Measurements from ENCODE around the gene NLGN4X. TPM values are rescaled to one million over a fixed set of nuclear protein-coding genes. Genes with fewer than 3 reads are reported as not detected.
A peak's percentile ranks its signal among the peaks of the same experiment; 100 is the strongest.

The NLGN4X gene
- total and polyA plus RNA-seq, 2 donors from 2014 or later: 0.41 to 5.6 TPM

DNA sequence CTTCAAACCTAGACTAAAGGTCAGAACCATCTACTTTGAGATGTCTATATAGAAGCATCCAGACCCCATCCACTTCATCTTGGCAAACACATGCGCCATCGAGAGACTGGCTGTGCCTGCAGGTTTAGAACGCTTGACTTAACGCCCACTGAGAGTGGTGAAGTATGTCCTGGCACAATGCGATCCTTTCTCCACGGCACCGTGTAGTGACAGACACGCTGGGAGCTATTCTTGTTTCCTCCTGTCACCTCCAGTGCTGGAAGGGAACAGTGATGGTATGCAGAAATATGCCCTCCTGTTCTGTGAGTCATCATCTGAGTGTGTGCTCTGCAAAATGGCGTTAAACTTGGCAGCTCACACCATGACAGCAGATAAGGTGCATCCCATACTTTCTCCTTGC, 330.2 kb downstream of the NLGN4X start:
- Histone ChIP-seq H3K27ac (ENCODE audit: low read depth in 2 of 2, low read length in 2 of 2) (no peak overlapping the region), H3K4me1 (ENCODE audit: control insufficient read depth in 2 of 3, insufficient read depth in 2 of 3, low read depth in 1 of 3, low read length in 3 of 3) (no peaks in the 10 kb centered on the region), H3K27me3 (ENCODE audit: control insufficient read depth, insufficient read depth, low read length) (no peaks in the 10 kb centered on the region), H3K9me3 (ENCODE audit: control insufficient read depth in 2 of 3, insufficient read depth in 1 of 3, low read length in 3 of 3) (no peaks in the 10 kb centered on the region), H3K4me3 (ENCODE audit: low read length in 3 of 3) (no peak overlapping the region), H3K9ac (ENCODE audit: low read length in 3 of 3) (no peak overlapping the region), H3K36me3 (ENCODE audit: control insufficient read depth in 2 of 3, insufficient read depth in 3 of 3, low read length in 3 of 3) (peaks cover 0 to 2% (median 0%) of the 10 kb centered on the region in 3 donors)
- no peak for FAIRE-seq
- no peak for DNase-seq
- TF ChIP-seq, protein P1, sequence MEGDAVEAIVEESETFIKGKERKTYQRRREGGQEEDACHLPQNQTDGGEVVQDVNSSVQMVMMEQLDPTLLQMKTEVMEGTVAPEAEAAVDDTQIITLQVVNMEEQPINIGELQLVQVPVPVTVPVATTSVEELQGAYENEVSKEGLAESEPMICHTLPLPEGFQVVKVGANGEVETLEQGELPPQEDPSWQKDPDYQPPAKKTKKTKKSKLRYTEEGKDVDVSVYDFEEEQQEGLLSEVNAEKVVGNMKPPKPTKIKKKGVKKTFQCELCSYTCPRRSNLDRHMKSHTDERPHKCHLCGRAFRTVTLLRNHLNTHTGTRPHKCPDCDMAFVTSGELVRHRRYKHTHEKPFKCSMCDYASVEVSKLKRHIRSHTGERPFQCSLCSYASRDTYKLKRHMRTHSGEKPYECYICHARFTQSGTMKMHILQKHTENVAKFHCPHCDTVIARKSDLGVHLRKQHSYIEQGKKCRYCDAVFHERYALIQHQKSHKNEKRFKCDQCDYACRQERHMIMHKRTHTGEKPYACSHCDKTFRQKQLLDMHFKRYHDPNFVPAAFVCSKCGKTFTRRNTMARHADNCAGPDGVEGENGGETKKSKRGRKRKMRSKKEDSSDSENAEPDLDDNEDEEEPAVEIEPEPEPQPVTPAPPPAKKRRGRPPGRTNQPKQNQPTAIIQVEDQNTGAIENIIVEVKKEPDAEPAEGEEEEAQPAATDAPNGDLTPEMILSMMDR (IDR thresholded peaks at IDR 0.05; ENCODE audit: borderline replicate concordance, extremely low read depth, insufficient read depth): no peak
- intact Hi-C loops (cut with DNase I): no loop called here

DNA sequence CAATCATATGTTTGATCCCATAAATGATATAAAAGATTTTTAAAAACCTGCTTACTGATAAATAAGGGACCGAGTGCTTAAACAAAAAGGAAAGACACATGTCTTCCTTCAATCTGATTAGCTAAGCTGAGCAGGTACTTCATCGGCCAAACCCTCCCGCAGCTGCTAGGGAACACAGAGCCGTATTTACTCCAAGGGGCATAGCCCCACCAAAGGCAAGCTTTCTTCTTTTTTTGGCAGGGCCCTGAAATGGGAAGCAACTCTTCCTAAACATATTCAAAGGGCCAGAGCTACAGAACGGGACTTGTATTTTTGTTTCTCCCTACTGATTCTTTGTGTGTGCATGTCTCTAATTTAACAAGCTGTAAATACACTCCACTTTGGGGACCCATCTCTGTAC, 337.3 kb downstream of the NLGN4X start:
- Histone ChIP-seq H3K4me1 (ENCODE audit: control insufficient read depth in 2 of 3, insufficient read depth in 2 of 3, low read depth in 1 of 3, low read length in 3 of 3) (no peaks in the 10 kb centered on the region), H3K36me3 (ENCODE audit: control insufficient read depth in 2 of 3, insufficient read depth in 3 of 3, low read length in 3 of 3) (no peaks in the 10 kb centered on the region), H3K9me3 (ENCODE audit: control insufficient read depth in 2 of 3, insufficient read depth in 1 of 3, low read length in 3 of 3) (no peaks in the 10 kb centered on the region), H3K4me3 (ENCODE audit: low read length in 3 of 3) (no peak overlapping the region), H3K27ac (ENCODE audit: low read depth in 2 of 2, low read length in 2 of 2) (no peak overlapping the region), H3K9ac (ENCODE audit: low read length in 3 of 3) (no peak overlapping the region), H3K27me3 (ENCODE audit: control insufficient read depth, insufficient read depth, low read length) (no peaks in the 10 kb centered on the region)
- intact Hi-C loops (cut with DNase I): no loop called here
- TF ChIP-seq, protein P1 (IDR thresholded peaks at IDR 0.05; ENCODE audit: borderline replicate concordance, extremely low read depth, insufficient read depth): no peak
- no peak for FAIRE-seq
- DNase-seq: no peak

DNA sequence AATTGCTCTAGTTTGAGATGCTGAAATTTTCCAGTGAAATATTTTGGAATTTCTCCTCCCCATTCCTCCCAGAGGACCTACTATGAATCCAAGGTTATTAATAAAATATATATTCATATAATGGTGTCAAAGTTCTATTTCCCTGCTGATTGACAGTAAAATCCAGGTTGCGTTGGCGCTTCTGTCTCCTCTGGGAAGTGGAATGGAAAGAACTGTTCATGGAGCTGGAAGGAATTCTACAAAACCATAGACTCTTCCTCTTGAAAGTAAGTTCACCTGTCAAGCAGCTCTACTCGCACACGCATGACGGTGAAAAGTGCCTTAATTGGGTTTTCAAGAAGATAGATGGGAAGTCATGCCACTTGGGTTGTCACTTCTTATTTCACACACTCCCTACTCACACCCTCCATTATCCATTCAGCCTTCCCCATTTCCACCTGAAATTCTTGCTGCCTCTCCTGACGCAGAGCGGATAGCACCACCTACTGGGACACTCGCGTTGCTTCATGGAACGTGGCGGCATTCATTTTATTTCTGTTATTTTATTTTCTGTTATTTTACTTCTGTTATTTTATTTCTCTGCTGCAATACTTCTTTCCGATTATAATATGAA, 351.6 kb downstream of the NLGN4X start:
- no peaks in the 10 kb centered on the region for H3K27me3 ChIP-seq (ENCODE audit: control insufficient read depth, insufficient read depth, low read length)
- no peak overlapping the region for H3K9ac ChIP-seq (ENCODE audit: low read length in 3 of 3)
- DNase-seq (peak in 4 of 5 donors; percentile 23 to 43 (median 28)), FAIRE-seq (peak; percentile 83)
- H3K4me3 ChIP-seq (ENCODE audit: low read length in 3 of 3): no peak overlapping the region
- H3K27ac ChIP-seq (ENCODE audit: low read depth in 2 of 2, low read length in 2 of 2): no peak overlapping the region
- no peaks in the 10 kb centered on the region for H3K36me3 ChIP-seq (ENCODE audit: control insufficient read depth in 2 of 3, insufficient read depth in 3 of 3, low read length in 3 of 3)
- TF ChIP-seq, protein P1 (IDR thresholded peaks at IDR 0.05; ENCODE audit: borderline replicate concordance, extremely low read depth, insufficient read depth): peak; percentile 46
- no peaks in the 10 kb centered on the region for H3K4me1 ChIP-seq (ENCODE audit: control insufficient read depth in 2 of 3, insufficient read depth in 2 of 3, low read depth in 1 of 3, low read length in 3 of 3)
- intact Hi-C loops (cut with DNase I): no loop called here
- no peaks in the 10 kb centered on the region for H3K9me3 ChIP-seq (ENCODE audit: control insufficient read depth in 2 of 3, insufficient read depth in 1 of 3, low read length in 3 of 3)

DNA sequence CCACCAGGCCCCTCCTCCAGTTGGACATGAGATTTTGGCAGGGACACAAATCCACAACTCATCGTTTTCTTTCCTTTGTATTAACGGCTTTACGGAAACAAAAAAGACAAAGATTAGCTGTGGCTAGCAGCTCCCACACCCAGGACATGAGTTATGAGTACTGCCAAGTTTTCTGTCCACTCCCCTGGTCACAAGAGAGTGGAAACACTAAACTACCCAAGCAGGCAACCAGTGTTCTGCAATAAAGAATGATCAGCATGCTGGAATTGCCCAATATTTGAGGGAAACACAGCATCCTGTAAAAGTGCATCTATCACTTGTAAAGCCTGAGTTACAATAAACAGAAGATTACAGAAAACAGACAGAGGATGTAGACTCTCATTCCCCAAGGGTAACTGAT, 358.4 kb downstream of the NLGN4X start:
- DNase-seq (no peak), FAIRE-seq (no peak)
- H3K9ac ChIP-seq (ENCODE audit: low read length in 3 of 3): no peak overlapping the region
- H3K4me3 ChIP-seq (ENCODE audit: low read length in 3 of 3): no peak overlapping the region
- H3K27me3 ChIP-seq (ENCODE audit: control insufficient read depth, insufficient read depth, low read length): no peaks in the 10 kb centered on the region
- TF ChIP-seq, protein P1 (IDR thresholded peaks at IDR 0.05; ENCODE audit: borderline replicate concordance, extremely low read depth, insufficient read depth): no peak
- intact Hi-C loops (cut with DNase I): no loop called here
- no peak overlapping the region for H3K27ac ChIP-seq (ENCODE audit: low read depth in 2 of 2, low read length in 2 of 2)
- no peaks in the 10 kb centered on the region for H3K9me3 ChIP-seq (ENCODE audit: control insufficient read depth in 2 of 3, insufficient read depth in 1 of 3, low read length in 3 of 3)
- no peaks in the 10 kb centered on the region for H3K36me3 ChIP-seq (ENCODE audit: control insufficient read depth in 2 of 3, insufficient read depth in 3 of 3, low read length in 3 of 3)
- no peaks in the 10 kb centered on the region for H3K4me1 ChIP-seq (ENCODE audit: control insufficient read depth in 2 of 3, insufficient read depth in 2 of 3, low read depth in 1 of 3, low read length in 3 of 3)

Data from kidney (tissue), 14 donors.